Adipose tissue (tissue), 3 donors: Measurements from ENCODE around the gene ZFP1. TPM values are rescaled to one million over a fixed set of nuclear protein-coding genes. Genes with fewer than 3 reads are reported as not detected.

ENCODE experiments used
- H3K27ac ChIP-seq: one replicate; pipeline ENCODE4 v1.5.1; 2013; ENCODE audit warnings: low read depth, low read length
- WGBS, 3 donors: extraction: QIAGEN DNeasy Blood & Tissue Kit; methylation state at CpG; one replicate each; pipeline ENCODE4 v1.1.7; 2013; 5-methylcytosine and 5-hydroxymethylcytosine counted together
- polyA plus RNA-seq, 3 donors: library from polyadenylated mRNA; stranded (reverse); fragments of 200-250 nt; gene quantifications; one replicate each; pipeline ENCODE4 v1.2.3, GENCODE V29; 2013
- donor health status: healthy with polysubstance abuse.
- donor health status: Bipolar disorder and iron deficiency.
- donor health status: healthy.

The ZFP1 gene
- polyA plus RNA-seq, 3 donors: 1.7 to 7.1 (median 3.4) TPM

DNA sequence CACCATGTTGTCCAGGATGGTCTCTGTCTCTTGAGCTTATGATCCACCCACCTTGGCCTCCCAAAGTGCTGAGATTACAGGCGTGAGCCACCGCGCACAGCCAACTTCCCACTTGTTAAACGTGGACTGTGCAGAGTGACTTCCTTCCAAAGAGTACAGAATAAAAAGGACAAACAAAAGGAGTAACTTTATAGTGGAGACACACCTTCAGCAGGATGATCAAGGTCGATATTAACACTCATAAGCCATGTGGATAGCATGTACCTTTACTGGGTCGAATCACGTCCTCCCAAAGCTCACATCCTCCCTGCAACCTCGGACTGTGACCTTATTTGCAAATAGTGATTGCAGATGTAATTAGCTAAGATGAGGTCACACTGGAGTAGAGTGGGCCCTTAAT, 10.1 kb upstream of the ZFP1 start:
- 61 to 69% (median 67%) methylated on average over 8 of the region's 8 CpGs for WGBS, 3 donors
- no peak overlapping the region for H3K27ac ChIP-seq

DNA sequence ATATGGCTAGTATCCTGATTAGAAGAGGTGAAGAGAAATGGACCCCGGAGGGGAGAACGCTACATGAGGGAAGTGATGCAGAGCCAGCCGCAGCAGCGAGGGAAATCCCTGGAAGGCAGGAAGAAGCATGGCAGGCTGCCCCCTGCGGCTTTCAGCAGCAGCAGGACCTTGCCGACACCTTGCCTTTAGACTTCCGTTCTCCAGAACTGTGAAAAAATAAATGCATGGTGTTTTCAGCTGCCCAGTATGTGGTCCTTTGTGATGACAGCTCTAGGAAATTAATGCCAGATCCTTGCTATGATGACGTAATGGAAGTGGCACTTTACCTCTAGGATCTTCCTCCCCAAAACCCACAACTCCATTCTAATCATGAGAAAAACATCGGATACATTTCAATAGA, 9.7 kb upstream of the ZFP1 start:
- H3K27ac ChIP-seq: no peak overlapping the region
- 50 to 66% (median 53%) methylated on average over 9 of the region's 9 CpGs for WGBS, 3 donors

DNA sequence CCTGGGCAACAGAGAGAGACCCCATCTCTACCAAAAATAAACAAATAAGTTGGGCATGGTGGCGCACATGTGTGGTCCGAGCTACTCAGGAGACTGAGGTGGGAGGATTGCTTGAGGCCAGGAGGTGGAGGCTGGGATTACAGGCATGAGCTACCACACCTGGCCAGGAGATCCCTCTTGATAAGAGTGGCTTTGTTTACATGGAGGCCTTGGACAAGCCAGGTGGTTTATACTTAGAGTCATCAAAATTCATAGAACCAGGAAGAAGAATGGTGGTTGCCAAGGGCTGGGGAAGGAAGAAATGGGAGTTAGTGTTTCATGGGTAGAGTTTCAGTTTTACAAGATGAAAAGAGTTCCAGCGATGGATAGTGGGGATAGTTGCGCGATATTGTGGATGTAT, 8.8 kb upstream of the ZFP1 start:
- H3K27ac ChIP-seq: no peak overlapping the region
- 97 to 98% (median 98%) methylated on average over 5 of the region's 5 CpGs for WGBS, 3 donors

DNA sequence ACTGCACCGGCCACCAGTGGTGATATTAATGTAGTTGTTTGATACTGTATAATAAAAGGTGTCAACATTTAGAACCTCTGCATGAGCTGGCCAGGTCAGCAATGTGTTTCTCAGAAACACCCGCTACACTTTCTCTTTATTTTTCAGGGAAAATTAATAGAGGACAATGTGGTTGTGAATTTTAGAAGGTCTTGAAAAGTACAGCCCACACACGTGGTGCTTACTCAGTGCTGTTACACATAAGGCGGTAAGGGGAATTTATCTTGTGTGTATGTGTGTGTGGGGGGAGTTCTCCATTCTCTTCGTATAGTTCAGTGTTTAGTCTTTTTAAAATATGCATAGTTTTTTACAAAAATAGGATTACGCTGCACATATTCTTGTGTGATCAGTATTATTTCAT, 4.4 kb upstream of the ZFP1 start:
- no peak overlapping the region for H3K27ac ChIP-seq
- WGBS, 3 donors: 79 to 85% (median 81%) methylated on average over 6 of the region's 6 CpGs

DNA sequence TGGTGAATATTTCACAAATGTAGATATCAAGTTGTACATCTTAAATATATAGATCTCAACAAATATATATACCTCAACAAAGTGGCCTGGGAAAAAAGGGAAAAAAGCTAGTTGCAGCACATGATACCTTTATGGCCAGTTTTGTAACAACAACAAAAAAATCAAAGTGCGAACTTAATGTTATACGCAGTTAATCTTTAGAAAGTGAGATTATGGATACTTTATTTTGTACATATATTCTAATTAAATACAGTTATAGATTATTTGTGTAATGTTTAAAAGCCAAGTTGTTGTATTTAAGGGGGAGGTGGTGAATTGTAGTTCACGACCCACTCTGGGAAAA, 385 bp upstream of the ZFP1 start:
- H3K27ac ChIP-seq: no peak overlapping the region
- 41 to 61% (median 53%) methylated on average over 3 of the region's 3 CpGs for WGBS, 3 donors

DNA sequence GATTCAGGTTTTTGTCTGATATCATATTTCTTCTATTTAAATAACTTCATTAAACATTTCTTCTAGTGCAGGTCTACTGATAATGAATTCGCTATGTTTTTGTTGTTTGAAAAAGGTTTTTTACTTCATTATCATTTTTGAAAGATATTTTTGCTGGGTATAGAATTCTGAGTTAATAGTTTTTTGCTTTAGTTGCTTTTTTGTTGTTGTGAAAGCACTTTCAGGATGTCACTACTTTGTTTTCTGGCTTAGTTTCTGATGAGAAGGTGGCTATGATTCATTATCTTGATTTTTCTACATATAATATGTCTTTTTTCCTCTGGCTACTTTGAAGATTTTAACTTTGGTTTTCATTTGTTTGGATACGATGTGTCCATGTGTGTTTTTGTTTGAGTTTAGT, 3.5 kb downstream of the ZFP1 start:
- H3K27ac ChIP-seq: no peak overlapping the region
- 50 to 76% (median 50%) methylated on average over 2 of the region's 2 CpGs for WGBS, 3 donors

DNA sequence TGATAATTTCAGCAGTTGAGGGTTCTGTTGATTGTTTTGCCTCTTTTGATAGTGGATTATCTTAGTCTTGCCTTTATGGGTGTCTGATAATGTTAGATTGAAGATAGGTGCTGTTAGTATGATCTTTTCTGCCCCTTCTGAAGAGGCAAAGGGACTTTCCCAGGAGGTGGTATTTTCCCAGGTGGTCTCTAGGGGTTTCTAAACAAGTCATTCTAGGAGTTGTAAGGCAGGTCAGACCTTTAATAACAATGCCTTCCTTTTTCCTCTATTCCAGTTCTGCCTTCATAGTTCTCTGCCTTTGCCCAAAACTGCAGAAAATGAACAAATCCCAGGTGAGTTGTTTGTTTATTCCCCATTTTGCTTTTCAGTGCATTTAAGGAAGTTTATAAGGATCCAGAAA, 4.3 kb downstream of the ZFP1 start:
- no peak overlapping the region for H3K27ac ChIP-seq

DNA sequence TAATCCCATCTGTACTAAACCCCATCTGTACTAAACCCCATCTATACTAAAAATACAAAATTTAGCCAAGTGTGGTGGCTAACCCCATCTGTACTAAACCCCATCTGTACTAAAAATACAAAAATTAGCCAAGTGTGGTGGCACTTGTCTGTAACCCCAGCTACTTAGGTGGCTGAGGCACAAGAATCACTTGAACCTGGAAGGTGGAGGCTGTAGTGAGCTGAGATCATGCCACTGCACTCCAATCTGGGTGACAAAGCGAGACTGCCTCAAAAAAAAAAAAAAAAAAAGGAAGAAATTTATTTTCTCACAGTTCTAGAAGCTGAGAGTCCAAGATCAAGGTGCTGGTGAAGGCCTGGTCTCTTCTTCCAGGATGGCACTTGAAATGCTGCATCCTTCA, 12.1 kb downstream of the ZFP1 start:
- WGBS, 3 donors: 100% methylated on average over 1 of the region's 1 CpG
- H3K27ac ChIP-seq: no peak overlapping the region

DNA sequence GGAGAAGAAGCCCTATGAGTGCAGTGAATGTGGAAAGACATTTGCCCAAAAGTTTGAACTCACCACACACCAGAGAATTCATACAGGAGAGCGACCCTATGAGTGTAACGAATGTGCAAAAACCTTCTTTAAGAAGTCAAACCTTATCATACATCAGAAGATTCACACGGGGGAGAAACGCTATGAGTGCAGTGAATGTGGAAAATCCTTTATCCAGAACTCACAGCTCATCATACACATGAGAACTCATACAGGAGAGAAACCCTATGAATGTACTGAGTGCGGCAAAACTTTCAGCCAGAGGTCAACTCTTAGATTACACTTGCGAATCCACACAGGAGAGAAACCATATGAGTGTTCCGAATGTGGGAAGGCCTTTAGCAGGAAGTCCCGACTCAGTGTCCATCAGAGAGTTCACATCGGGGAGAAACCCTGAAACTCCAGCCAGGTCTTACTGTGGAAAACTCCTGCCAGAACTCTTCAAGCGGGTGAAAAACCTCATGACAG, 21.6 kb downstream of the ZFP1 start:
- H3K27ac ChIP-seq: no peak overlapping the region
- WGBS, 3 donors: 94 to 98% (median 97%) methylated on average over 10 of the region's 10 CpGs

DNA sequence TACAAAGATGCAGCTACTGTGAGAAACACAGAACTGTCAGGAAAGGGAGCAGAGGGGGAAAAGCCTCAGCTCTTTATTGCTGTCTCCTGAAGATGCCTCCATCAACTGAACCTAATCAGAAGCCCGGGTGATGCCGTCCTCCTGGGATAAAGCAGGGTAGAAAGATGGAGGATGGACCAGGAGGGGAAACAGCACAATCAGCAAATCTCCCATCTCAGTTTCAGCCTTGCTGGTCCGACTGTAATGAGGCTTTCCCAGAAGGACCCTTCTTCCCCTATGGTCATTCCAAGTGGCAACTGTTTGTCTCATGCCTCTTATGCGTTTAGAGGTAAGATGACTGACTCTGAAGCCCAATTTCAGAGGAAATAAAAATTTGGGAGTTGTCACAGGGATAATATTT, 24.3 kb downstream of the ZFP1 start:
- H3K27ac ChIP-seq: no peak overlapping the region
- 95 to 99% (median 96%) methylated on average over 4 of the region's 4 CpGs for WGBS, 3 donors

DNA sequence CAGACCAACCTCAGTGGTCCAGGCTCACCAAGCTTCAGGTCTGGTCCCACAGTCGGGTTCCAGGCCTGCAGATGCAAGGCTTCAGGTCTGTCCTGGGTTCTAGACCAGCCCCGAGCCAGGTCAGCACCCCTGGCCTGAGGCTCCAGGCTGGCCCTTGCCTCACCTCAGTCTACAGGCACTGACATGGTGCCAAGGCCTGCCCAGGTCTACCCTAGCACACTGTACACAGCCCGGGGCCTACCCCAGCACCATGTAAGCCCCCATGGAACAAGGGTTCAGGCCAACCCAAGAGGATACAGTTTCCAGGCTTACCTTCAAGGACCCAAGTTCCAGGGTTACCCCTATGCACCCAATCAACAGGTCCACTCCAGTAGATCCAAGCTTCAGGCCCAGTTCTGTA, 26.8 kb downstream of the ZFP1 start:
- no peak overlapping the region for H3K27ac ChIP-seq
- 93 to 100% (median 94%) methylated on average over 3 of the region's 3 CpGs for WGBS, 3 donors

DNA sequence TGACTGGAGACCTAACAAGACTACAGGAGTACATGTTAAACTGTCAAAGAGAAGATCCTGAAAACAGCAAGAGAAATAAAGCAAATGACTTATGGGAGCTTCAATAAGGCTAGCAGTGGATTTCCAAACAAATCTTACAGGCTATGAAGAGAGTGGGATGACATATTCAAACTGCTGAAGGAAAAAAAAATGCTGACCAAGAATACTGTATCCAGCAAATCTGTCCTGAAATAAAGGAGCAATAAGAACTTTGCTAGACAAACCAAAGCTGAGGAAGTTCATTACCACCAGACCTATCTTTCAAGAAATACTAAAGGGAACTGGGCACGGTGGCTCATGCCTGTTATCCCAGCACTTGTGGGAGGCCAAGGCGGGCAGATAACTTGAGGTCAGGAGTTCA, 28.6 kb downstream of the ZFP1 start:
- WGBS, 3 donors: 91 to 100% (median 92%) methylated on average over 2 of the region's 2 CpGs
- H3K27ac ChIP-seq: no peak overlapping the region

DNA sequence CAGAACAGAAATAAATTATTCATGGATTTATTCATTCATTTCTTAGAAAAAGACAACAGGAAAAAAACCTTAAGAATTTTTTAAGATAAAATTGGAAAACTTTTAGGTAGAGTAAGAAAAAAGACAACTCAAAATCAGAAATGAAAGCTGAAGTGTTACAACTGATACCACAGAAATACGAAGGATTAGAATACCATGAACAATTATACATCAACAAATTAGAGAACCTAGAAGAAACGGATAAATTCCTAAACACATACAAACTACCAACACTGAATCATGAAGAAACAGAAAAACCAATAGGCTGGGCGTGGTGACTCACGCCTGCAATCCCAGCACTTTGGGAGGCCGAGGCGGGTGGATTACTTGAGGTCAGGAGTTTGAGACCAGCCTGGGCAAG, 30.9 kb downstream of the ZFP1 start:
- WGBS, 3 donors: 94 to 97% (median 94%) methylated on average over 6 of the region's 6 CpGs
- H3K27ac ChIP-seq: no peak overlapping the region

DNA sequence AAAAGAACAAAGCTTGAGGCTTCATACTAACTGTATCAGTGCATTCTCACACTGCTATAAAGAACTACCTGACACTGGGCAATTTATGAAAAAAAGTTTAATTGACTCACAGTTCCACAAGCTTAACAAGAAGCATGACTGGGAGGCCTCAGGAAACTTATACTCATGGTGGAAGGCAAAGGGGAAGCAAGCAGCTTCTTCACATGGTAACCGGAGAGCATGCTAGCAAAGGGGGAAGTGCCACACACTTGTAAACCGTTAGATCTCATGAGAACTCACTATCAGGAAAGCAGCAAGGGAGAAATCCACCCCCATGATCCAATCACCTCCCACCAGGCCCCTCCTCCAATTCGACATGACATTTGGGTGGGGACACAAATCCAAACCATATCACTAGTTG, 33.3 kb downstream of the ZFP1 start:
- H3K27ac ChIP-seq: no peak overlapping the region
- WGBS, 3 donors: 21 to 48% (median 27%) methylated on average over 3 of the region's 3 CpGs

DNA sequence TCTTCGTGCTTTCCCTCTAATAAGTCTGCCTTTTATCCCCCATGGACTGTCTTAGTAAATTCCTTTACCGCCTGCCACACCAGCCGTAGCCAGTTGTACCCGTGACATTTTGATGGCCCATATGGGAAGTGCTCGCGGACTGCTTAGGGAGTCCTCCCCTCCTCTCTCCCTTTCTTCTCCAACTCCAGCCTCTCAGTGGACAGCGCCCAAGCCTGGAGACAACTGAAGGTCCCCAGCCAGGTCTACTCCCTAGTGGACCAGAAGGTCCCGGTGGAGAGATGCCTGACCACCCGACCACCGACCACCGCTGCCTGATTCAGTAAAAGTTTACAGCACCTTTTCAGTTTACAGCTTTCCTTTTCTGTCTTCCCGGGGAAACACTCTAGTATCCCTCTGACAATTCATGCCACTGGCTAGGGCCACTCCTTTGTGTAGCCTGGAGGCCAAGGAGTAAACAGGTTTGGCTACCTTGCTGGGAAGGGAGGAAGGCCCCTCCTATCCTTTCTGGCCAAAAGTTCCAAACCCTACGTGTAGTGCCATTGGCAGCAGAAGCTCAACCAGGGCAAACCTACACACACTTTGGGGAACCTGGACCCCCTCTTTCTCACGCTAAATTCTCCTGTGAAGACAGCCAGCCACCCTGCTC, 40.6 kb downstream of the ZFP1 start:
- H3K27ac ChIP-seq: no peak overlapping the region
- WGBS, 3 donors: 80 to 89% (median 88%) methylated on average over 14 of the region's 14 CpGs

DNA sequence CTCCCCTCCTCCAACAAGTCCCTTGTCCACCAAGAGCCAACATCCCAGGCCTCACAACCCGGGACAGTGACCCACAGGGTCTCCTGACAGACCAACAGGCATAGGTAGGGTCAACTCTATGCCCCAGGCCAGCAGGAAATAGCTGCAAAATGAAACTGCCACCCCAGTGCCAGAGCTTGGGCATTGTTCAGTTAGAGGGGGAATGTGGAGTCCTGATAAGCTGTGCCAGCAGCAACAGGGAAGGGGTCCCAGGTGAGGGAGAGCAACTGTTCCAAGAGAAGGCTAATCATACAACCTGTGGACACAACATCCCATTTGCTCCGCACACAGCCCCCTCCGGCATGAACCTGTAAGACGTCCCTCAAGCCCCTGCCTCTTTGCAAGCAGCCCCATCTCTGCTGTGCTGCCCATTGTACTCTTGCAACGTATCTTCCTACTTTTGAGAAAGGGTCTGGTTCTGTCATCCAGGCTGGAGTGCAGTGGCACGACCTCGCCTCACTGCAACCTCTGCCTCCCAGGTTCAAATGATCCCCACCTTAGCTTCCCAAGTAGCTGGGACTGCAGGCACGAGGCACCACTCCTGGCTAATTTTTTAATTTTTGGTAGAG, 41.4 kb downstream of the ZFP1 start:
- no peak overlapping the region for H3K27ac ChIP-seq
- WGBS, 3 donors: 79 to 89% (median 79%) methylated on average over 8 of the region's 8 CpGs

DNA sequence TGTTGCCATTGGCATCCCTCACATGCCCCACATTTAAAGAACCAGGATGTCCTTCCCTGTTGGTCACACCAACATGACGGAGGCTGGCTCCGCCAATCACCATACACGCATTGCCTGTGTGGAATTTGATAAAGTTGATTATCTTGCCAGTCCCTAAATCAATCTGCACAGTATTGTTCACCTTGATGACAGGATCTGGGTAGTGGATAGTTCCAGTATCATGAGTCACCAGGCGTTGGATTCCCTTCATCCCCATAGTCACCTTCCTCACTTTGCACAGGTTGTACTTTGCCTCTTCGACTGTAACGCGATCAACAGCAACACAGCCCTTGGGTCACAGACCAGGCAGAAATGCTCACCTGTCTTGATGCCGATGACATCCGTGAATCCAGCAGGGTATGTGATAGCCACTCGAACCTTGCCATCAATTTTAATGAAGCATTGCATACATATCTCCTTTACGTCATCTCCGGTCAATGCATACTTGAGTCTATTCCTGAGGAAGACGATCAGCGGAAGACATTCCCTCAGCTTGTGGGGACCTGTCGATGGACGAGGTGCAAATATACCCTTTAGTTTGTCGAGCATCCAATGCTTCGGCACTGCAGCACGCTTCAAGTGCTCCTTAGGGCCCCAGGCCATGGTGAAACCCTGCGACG, 44.4 kb downstream of the ZFP1 start:
- WGBS, 3 donors: 90 to 95% (median 92%) methylated on average over 21 of the region's 21 CpGs
- H3K27ac ChIP-seq: no peak overlapping the region

DNA sequence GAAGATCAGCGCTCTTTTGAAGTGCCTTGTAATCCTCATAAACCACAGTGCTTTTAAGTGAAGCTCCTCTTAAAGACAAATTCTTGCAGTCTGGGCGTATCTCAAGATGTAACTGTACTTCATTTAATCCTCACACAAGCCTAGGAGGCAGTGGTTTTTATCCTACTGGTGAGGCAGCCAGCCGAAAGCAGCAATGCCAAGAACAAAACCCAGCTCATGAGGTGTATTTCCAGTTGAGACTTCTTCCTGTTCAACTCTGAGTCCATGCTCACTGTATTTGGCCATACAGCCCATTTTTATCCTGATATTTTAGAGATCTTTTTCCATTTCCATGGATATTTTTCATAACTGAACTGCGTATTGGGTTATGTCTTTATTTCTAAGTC, 44.9 kb downstream of the ZFP1 start:
- no peak overlapping the region for H3K27ac ChIP-seq
- WGBS, 3 donors: 91 to 97% (median 97%) methylated on average over 4 of the region's 4 CpGs

DNA sequence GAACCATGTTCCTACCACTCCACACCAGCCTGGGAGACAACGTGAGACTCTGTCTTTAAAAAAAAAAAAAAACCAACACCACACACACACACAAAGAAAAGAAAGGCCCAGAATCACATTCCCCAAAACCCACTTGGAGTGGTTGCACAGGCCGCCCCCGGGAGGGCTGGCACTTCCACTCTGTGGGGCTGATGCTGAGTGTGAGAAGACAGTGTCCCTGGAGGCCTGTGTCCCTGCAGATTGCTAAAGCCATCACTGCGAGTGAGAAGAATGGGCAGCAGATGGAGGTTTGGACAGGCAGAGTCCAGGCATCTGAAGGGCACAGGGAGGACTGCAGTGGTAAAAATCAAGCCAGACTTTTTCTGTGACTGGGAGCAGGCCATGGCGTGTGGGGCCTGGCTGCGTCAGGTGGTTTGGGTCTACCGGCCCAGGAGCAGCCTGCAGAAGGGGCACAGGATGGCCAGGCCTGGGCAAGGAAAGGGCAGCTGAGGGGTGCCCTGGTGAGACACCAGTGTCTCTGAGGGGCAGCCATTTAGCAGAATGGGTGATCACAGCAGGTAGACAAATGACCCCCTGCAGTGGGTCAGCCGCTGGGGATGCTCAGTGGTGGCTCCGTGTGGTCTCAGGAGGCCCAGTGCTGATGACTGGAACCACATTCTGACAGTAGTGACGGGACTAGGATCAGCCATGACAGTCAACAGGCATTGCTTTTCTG, 45.6 kb downstream of the ZFP1 start:
- WGBS, 3 donors: 84 to 87% (median 85%) methylated on average over 10 of the region's 10 CpGs
- H3K27ac ChIP-seq: no peak overlapping the region
